Right lobe of liver (tissue), 6 donors: ENCODE results near the gene FAU. TPM values are rescaled to one million over a fixed set of nuclear protein-coding genes. Genes with fewer than 3 reads are reported as not detected.

ENCODE experiments used
- ATAC-seq, 4 donors: fragments of 200-7000 bp; cut with Tn5 transposase; one replicate each; pipeline ENCODE4 v1.9.1; 2020; ENCODE audit warnings: mild to moderate bottlenecking in 4 of 4, moderate library complexity in 4 of 4
- DNase-seq, 3 donors: peaks; one replicate each; pipeline ENCODE4 v3.0.0-alpha.2; 2020
- H3K27ac ChIP-seq, 3 donors: fragments of 200-600 bp; one replicate each; pipeline ENCODE4 v1.8.0; 2022
- H3K27me3 ChIP-seq, 2 donors: fragments of 200-600 bp; one replicate each; pipeline ENCODE4 v1.8.0; 2022
- H3K36me3 ChIP-seq, 4 donors: fragments of 200-600 bp; sonication (generic) in 1 of 4; one replicate each; pipeline versions ENCODE4 v1.5.1 to v1.8.0; 2017 to 2022; ENCODE audit warnings: control low read depth in 1 of 4
- H3K4me1 ChIP-seq, 4 donors: fragments of 200-600 bp; sonication (generic) in 1 of 4; one replicate each; pipeline versions ENCODE4 v1.5.1 to v1.8.0; 2017 to 2022; ENCODE audit warnings: control low read depth in 1 of 4
- H3K4me3 ChIP-seq, 3 donors: fragments of 200-600 bp; one replicate each; pipeline ENCODE4 v1.8.0; 2022
- H3K9me3 ChIP-seq, 4 donors: fragments of 200-600 bp; sonication (generic) in 1 of 4; one replicate each; pipeline versions ENCODE4 v1.5.1 to v1.8.0; 2017 to 2022; ENCODE audit warnings: control low read depth in 1 of 4
- CTCF ChIP-seq, 4 donors: fragments of 200-600 bp in 3 of 4; fragments of 450-650 bp in 1 of 4; IDR thresholded peaks; one replicate each; pipeline versions ENCODE4 v1.5.1 to v1.8.0; 2016 to 2022; ENCODE audit warnings: antibody characterized with exemption in 4 of 4, mild to moderate bottlenecking in 2 of 4
- POLR2A ChIP-seq: fragments of 450-650 bp; IDR thresholded peaks from one replicate; pipeline ENCODE4 v1.6.1; 2017; ENCODE audit warnings: antibody characterized with exemption, mild to moderate bottlenecking
- WGBS: methylation state at CpG from one replicate; pipeline ENCODE4 v1.1.6; 2018; ENCODE audit warnings: low coverage, low lambda C conversion rate; ENCODE audit not compliant: insufficient coverage; ENCODE audit errors: missing lambda C conversion rate; 5-methylcytosine and 5-hydroxymethylcytosine counted together
- intact Hi-C, 2 donors: fragments of 100-400 bp; cut with DNase I; formaldehyde crosslinking; loops; one replicate each; pipeline versions ENCODE4 v1.11.2 to v1.14.1; 2022
- microRNA-seq, 2 donors: library from miRNA; unstranded; fragments of <30 nt; microRNA quantifications; one replicate each; pipeline ENCODE4, GENCODE V29; 2019 to 2020
- small RNA-seq, 2 experiments: library from RNA; depleted of rRNA; stranded (forward); fragments of <200 nt; gene quantifications; one replicate each; pipeline ENCODE3, GENCODE V24; 2016
- total RNA-seq, 6 experiments: library from RNA; depleted of rRNA in 2 of 6; stranded (reverse); fragments of >200 nt in 2 of 6; fragmentation: NEBNext Ultra II Directional in 3 of 6; extraction: Animal tissue kit (Norgen Biotek cat#: 25700) in 3 of 6; gene quantifications; one replicate each; pipeline versions ENCODE4 v1.1.0 to v1.2.4, GENCODE V29; 2016 to 2023
- donor health status: DM: no; HTN: yes; CAD: no.
- donor health status: DM: no; HTN: no; CAD: no.
- donor health status: DM: no; HTN: no; CAD: no.
- donor health status: DM: no; HTN: yes; CAD: no.
- donor health status: DM: no; HTN: yes; CAD: no.

FAU gene
- total RNA-seq, 6 experiments from 2014 or later: 287 to 472 (median 343) TPM

GRCh38 chr11:65078151-65078550, 43.8 kb downstream of the FAU start:
- Histone ChIP-seq H3K4me3 (no peak overlapping the region), H3K36me3 (no peaks in the 10 kb centered on the region), H3K27me3 (no peaks in the 10 kb centered on the region), H3K4me1 (no peaks in the 10 kb centered on the region), H3K27ac (no peak overlapping the region), H3K9me3 (no peaks in the 10 kb centered on the region)
- intact Hi-C loops: no loop called here
- ATAC-seq (peak; percentile 86 to 95 (median 92)), DNase-seq (peak in 2 of 3 donors; percentile 58 to 70)
- peak; percentile 62 to 69 (median 66) for TF ChIP-seq CTCF (IDR thresholded peaks at IDR 0.05)
- TF ChIP-seq POLR2A: no peak
- WGBS: no CpG with 5 or more reads among the region's 3 CpGs

- H3K4me1 ChIP-seq: no peaks in the 10 kb centered on the region
- H3K36me3 ChIP-seq: no peaks in the 10 kb centered on the region
- H3K27me3 ChIP-seq: no peaks in the 10 kb centered on the region
- WGBS: 40% methylated on average over 1 of the region's 4 CpGs
- intact Hi-C loops: no loop called here
- H3K4me3 ChIP-seq: no peak overlapping the region
- H3K27ac ChIP-seq: no peak overlapping the region
- no peaks in the 10 kb centered on the region for H3K9me3 ChIP-seq
- no peak for TF ChIP-seq POLR2A
- no peak for ATAC-seq
- no peak for DNase-seq
Measured at GRCh38 chr11:65077451-65077850, 44.5 kb downstream of the FAU start.

DNA sequence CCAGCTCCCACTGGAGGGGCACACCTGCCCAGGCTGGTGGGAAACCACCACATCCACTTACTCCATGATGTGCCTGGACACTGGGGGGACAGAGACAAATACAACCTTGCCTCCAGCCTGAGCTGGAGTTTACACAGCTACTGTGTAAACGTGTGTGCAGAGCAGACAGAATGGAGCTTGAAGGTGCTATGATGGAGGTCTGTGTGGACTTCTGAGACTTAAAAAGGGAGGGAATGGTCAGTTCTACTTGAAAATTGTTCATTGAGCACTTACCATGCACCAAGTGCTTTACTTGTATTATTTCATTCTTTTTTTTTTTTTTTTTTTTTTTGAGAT, 49.3 kb downstream of the FAU start:
- no peak for ATAC-seq
- H3K4me1 ChIP-seq: no peaks in the 10 kb centered on the region
- DNase-seq: no peak
- no peaks in the 10 kb centered on the region for H3K27me3 ChIP-seq
- no peak overlapping the region for H3K27ac ChIP-seq
- H3K36me3 ChIP-seq: no peaks in the 10 kb centered on the region
- intact Hi-C loops: no loop called here
- TF ChIP-seq CTCF (IDR thresholded peaks at IDR 0.05) (no peak), POLR2A (no peak)
- WGBS: no CpG with 5 or more reads among the region's 1 CpG
- no peaks in the 10 kb centered on the region for H3K9me3 ChIP-seq
- H3K4me3 ChIP-seq: no peak overlapping the region

DNA sequence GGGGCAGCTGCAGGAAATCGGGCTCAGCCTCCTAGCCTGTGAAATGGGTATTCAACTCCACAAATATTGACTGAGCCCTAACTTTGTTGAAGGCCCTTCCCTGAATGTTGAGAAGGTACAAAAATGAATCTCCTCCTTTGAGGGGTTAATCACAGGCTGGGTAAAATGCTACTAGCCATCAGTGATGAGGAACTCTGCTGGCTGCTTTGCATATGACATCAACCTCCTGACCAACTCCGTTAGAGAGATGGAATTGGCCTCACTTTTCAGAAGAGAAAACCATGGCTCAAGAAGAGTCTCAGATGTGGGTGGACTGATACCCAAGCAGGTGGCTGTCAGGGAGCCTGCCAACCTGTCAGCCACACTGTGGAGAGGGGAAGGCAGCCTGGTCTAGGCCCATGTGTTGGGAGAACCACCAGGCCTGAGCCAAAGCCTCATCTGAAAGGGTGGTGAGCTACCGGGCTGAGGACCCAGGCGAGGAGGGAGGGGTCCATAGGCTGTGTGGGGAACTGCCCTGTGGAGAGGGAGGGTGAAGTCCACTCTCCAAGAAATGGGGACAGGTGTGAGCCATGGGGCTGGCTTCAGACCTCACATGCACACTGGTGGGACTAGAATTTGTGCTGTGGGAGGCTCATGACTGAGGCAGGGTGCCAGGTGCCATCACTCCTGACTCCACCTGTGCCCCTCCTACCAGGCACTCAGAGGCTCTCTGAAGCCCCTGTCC, 49.9 kb downstream of the FAU start:
- WGBS: 61% methylated on average over 2 of the region's 4 CpGs
- Histone ChIP-seq H3K36me3 (no peaks in the 10 kb centered on the region), H3K4me1 (no peaks in the 10 kb centered on the region), H3K27me3 (no peaks in the 10 kb centered on the region), H3K27ac (no peak overlapping the region), H3K4me3 (no peak overlapping the region), H3K9me3 (no peaks in the 10 kb centered on the region)
- DNase-seq: no peak
- no peak for TF ChIP-seq POLR2A
- TF ChIP-seq CTCF (IDR thresholded peaks at IDR 0.05): no peak
- ATAC-seq: no peak
- intact Hi-C loops: no loop called here

Small RNA genes lying within 50 kb of the gene (microRNA-seq; reads per million reads assigned to microRNA genes)
- gene MIR6751: 0 to 0.58 reads per million in 2 donors

Small RNA genes lying within 50 kb of the gene (small RNA-seq; reads per million reads assigned to genes)
- gene HIGD1AP10 (0 reads per million in 2 experiments), gene PDCL2P2 (0 reads per million in 2 experiments), gene RNU2-23P (0.39 reads per million in 2 experiments)

Other genes starting within 250 kb of the FAU start
- gene EHD1, start 243.5 kb downstream of the FAU start, total RNA-seq: 10 to 100 TPM; 18.8 to 36.1 (median 26.3) TPM
- 10 to 100 TPM; 26.4 to 42.9 (median 32.2) TPM for gene ATG2A, start 204.9 kb downstream of the FAU start, total RNA-seq
- 10 to 100 TPM in 1 of 6 experiments, 1 to 10 TPM in 5; 6.8 to 12.6 (median 8.9) TPM for gene PPP2R5B, start 197.4 kb downstream of the FAU start, total RNA-seq
- gene GPHA2, start 186.2 kb downstream of the FAU start, total RNA-seq: under 1 TPM in 1 of 6 experiments, not detected in 5; 0.46 TPM
- under 1 TPM in 2 of 6 experiments, not detected in 4; 0.33 to 0.86 TPM for gene MAJIN, start 150.0 kb downstream of the FAU start, total RNA-seq
- 1 to 10 TPM; 1.9 to 2.5 (median 2.3) TPM for gene BATF2, start 125.2 kb downstream of the FAU start, total RNA-seq
- 10 to 100 TPM in 3 of 6 experiments, 1 to 10 TPM in 3; 7.3 to 26.2 (median 10.0) TPM for gene ARL2, start 108.0 kb downstream of the FAU start, total RNA-seq
- gene SNX15, start 94.7 kb downstream of the FAU start, total RNA-seq: 10 to 100 TPM in 1 of 6 experiments, 1 to 10 TPM in 5; 6.4 to 10.3 (median 8.7) TPM
- gene SAC3D1, start 80.9 kb downstream of the FAU start, total RNA-seq: 10 to 100 TPM in 2 of 6 experiments, 1 to 10 TPM in 4; 4.2 to 13.8 (median 5.8) TPM
- 1 to 10 TPM in 5 of 6 experiments, under 1 TPM in 1; 0.83 to 3.5 (median 1.4) TPM for gene NAALADL1, start 63.6 kb downstream of the FAU start, total RNA-seq
- gene CDCA5, start 38.1 kb downstream of the FAU start, total RNA-seq: 1 to 10 TPM in 3 of 6 experiments, under 1 TPM in 3; 0.31 to 2.3 (median 1.0) TPM
- 10 to 100 TPM; 15.4 to 22.4 (median 18.0) TPM for gene ZFPL1, start 37.9 kb downstream of the FAU start, total RNA-seq
- 100 to 1,000 TPM in 2 of 6 experiments, 10 to 100 TPM in 4; 41.5 to 170 (median 50.2) TPM for gene VPS51, start 25.9 kb downstream of the FAU start, total RNA-seq
- 100 to 1,000 TPM in 1 of 6 experiments, 10 to 100 TPM in 5; 25.6 to 112 (median 37.8) TPM for gene TM7SF2, start 10.3 kb downstream of the FAU start, total RNA-seq
- gene ZNHIT2, start 4.4 kb downstream of the FAU start, total RNA-seq: 10 to 100 TPM in 2 of 6 experiments, 1 to 10 TPM in 4; 4.9 to 15.7 (median 6.2) TPM
- 10 to 100 TPM; 26.3 to 51.7 (median 28.4) TPM for gene MRPL49, start 187 bp upstream of the FAU start, total RNA-seq
- gene SYVN1, start 12.4 kb upstream of the FAU start, total RNA-seq: 100 to 1,000 TPM in 4 of 6 experiments, 10 to 100 TPM in 2; 73.0 to 120 (median 109) TPM
- gene SPDYC, start 48.1 kb upstream of the FAU start, total RNA-seq: 1 to 10 TPM in 2 of 6 experiments, under 1 TPM in 2, not detected in 2; 0.49 to 1.8 (median 0.87) TPM
- 100 to 1,000 TPM in 1 of 6 experiments, 10 to 100 TPM in 5; 55.7 to 124 (median 83.1) TPM for gene CAPN1, start 59.8 kb upstream of the FAU start, total RNA-seq
- 1 to 10 TPM; 1.8 to 8.4 (median 3.5) TPM for gene POLA2, start 139.8 kb upstream of the FAU start, total RNA-seq
- 1 to 10 TPM in 4 of 6 experiments, under 1 TPM in 2; 0.55 to 3.4 (median 2.3) TPM for gene CDC42EP2, start 192.7 kb upstream of the FAU start, total RNA-seq
- 10 to 100 TPM; 11.1 to 21.7 (median 19.4) TPM for gene DPF2, start 211.7 kb upstream of the FAU start, total RNA-seq
- under 1 TPM in 3 of 6 experiments, not detected in 3; 0.10 to 0.28 (median 0.20) TPM for gene TIGD3, start 232.6 kb upstream of the FAU start, total RNA-seq